WTC11 (cell line): ENCODE results near the gene ASPHD1. TPM values are rescaled to one million over a fixed set of nuclear protein-coding genes. Genes with fewer than 3 reads are reported as not detected.
A peak's percentile ranks its signal among the peaks of the same experiment; 100 is the strongest.

ENCODE experiments used
- ATAC-seq: fragments of 200-7000 bp; cut with Tn5 transposase; 2 replicates; pipeline ENCODE4 v1.10.0; 2021; ENCODE audit warnings: mild to moderate bottlenecking, moderate library complexity
- CTCF ChIA-PET: fragments of 300-600 bp; sonication (Branson Sonifier 250); formaldehyde crosslinking; loops from one replicate; lab custom pipeline; 2021; ENCODE audit warnings: antibody characterized with exemption; lab: Charles Lee
- POLR2A ChIA-PET: fragments of 350-600 bp; sonication (Branson Sonifier 250); formaldehyde crosslinking; loops from one replicate; lab custom pipeline; 2021; ENCODE audit warnings: antibody characterized with exemption; lab: Charles Lee
- DNase-seq: peaks from one replicate; pipeline ENCODE4 v3.0.0; 2021; ENCODE audit warnings: low spot score
- H3K27ac Mint-ChIP-seq: 2 replicates; pipeline ENCODE4 v1.8.0; 2021; ENCODE audit warnings: mixed read lengths
- H3K27me3 Mint-ChIP-seq: 2 replicates; pipeline ENCODE4 v1.8.0; 2021; ENCODE audit warnings: low read depth, mild to moderate bottlenecking, moderate library complexity, mixed read lengths
- H3K36me3 Mint-ChIP-seq: 2 replicates; pipeline ENCODE4 v1.8.0; 2021; ENCODE audit warnings: mixed read lengths
- H3K4me1 Mint-ChIP-seq: 2 replicates; pipeline ENCODE4 v1.8.0; 2022; ENCODE audit warnings: mixed read lengths
- H3K4me3 Mint-ChIP-seq: 2 replicates; pipeline ENCODE4 v1.8.0; 2021; ENCODE audit warnings: mild to moderate bottlenecking, moderate library complexity, mixed read lengths
- H3K9me3 Mint-ChIP-seq: 2 replicates; pipeline ENCODE4 v1.8.0; 2021; ENCODE audit warnings: mixed read lengths
- ARID4B ChIP-seq: sonication (generic); formaldehyde crosslinking; IDR thresholded peaks from 2 replicates; pipeline ENCODE4 v1.8.0; 2023; ENCODE audit warnings: missing genetic modification reagents, mild to moderate bottlenecking, borderline replicate concordance
- ATF2 ChIP-seq: sonication (generic); formaldehyde crosslinking; IDR thresholded peaks from 2 replicates; pipeline ENCODE4 v1.8.1; 2022; ENCODE audit warnings: low read depth, missing genetic modification reagents, borderline replicate concordance
- ATF6 ChIP-seq: sonication (generic); formaldehyde crosslinking; IDR thresholded peaks from 2 replicates; pipeline ENCODE4 v1.8.1; 2023; ENCODE audit warnings: mild to moderate bottlenecking, missing genetic modification reagents
- FOXJ3 ChIP-seq: sonication (generic); formaldehyde crosslinking; IDR thresholded peaks from 2 replicates; pipeline ENCODE4 v1.9.0; 2021; ENCODE audit warnings: missing genetic modification reagents, mild to moderate bottlenecking, borderline replicate concordance
- FOXK1 ChIP-seq: sonication (generic); formaldehyde crosslinking; IDR thresholded peaks from 2 replicates; pipeline ENCODE4 v1.8.0; 2022; ENCODE audit warnings: mild to moderate bottlenecking, moderate library complexity, missing genetic modification reagents
- GABPB1 ChIP-seq: sonication (generic); formaldehyde crosslinking; IDR thresholded peaks from 2 replicates; pipeline ENCODE4 v1.8.1; 2023; ENCODE audit warnings: mild to moderate bottlenecking, missing genetic modification reagents
- JAZF1 ChIP-seq: fragments of 250-450 bp; sonication (Bioruptor Pico); IDR thresholded peaks from 2 replicates; pipeline ENCODE4 v1.9.0; 2021; ENCODE audit warnings: moderate library complexity, mild to moderate bottlenecking, inconsistent platforms
- JUN ChIP-seq: sonication (generic); formaldehyde crosslinking; IDR thresholded peaks from 2 replicates; pipeline ENCODE4 v1.8.0; 2023; ENCODE audit warnings: mild to moderate bottlenecking, missing genetic modification reagents
- NFE2L1 ChIP-seq: sonication (generic); formaldehyde crosslinking; IDR thresholded peaks from 2 replicates; pipeline ENCODE4 v1.8.1; 2023; ENCODE audit warnings: missing genetic modification reagents
- SP1 ChIP-seq: sonication (generic); formaldehyde crosslinking; conservative IDR thresholded peaks from 2 replicates; pipeline ENCODE4 v1.8.1; 2022; ENCODE audit warnings: missing genetic modification reagents
- TEAD4 ChIP-seq: sonication (generic); formaldehyde crosslinking; IDR thresholded peaks from 2 replicates; pipeline ENCODE4 v1.8.0; 2022; ENCODE audit warnings: mild to moderate bottlenecking, missing genetic modification reagents
- ZNF512 ChIP-seq: sonication (generic); formaldehyde crosslinking; IDR thresholded peaks from 2 replicates; pipeline ENCODE4 v1.8.1; 2022; ENCODE audit warnings: missing genetic modification reagents, borderline replicate concordance
- ZNF532 ChIP-seq: fragments of 250-450 bp; sonication (Bioruptor Pico); IDR thresholded peaks from 2 replicates; pipeline ENCODE4 v1.9.0; 2021; ENCODE audit warnings: mild to moderate bottlenecking, borderline replicate concordance
- ZNF671 ChIP-seq: fragments of 250-450 bp; sonication (Bioruptor Pico); IDR thresholded peaks from 2 replicates; pipeline ENCODE4 v1.8.0; 2021; ENCODE audit warnings: mild to moderate bottlenecking
- total RNA-seq: library from RNA; stranded (reverse); gene quantifications from 3 replicates; pipeline ENCODE4 v1.2.3, GENCODE V29; 2021

Gene ASPHD1
- total RNA-seq, 1 experiment from 2014 or later, result 26.9 TPM

GRCh38 chr16:29897333-29897732 is 3.0 kb upstream of the ASPHD1 start:
- peaks cover 33% of the 10 kb centered on the region for H3K4me1 Mint-ChIP-seq
- H3K27ac Mint-ChIP-seq, result no peak overlapping the region; the same call in 1 of the 2 replicates
- H3K9me3 Mint-ChIP-seq, result no peaks in the 10 kb centered on the region
- ChIA-PET POLR2A (no interaction called here), CTCF (no interaction called here)
- H3K27me3 Mint-ChIP-seq, result no peaks in the 10 kb centered on the region
- no peak for TF ChIP-seq TEAD4
- TF ChIP-seq FOXJ3 (CRISPR knock-in tag), result no peak
- TF ChIP-seq GABPB1 (CRISPR knock-in tag), result no peak
- TF ChIP-seq ZNF512 (CRISPR knock-in tag), result no peak
- no peak overlapping the region for H3K4me3 Mint-ChIP-seq
- DNase-seq (no peak), ATAC-seq (no peak)
- H3K36me3 Mint-ChIP-seq, result peaks cover 11% of the 10 kb centered on the region; the same call in 1 of the 2 replicates

- Mint-ChIP-seq H3K4me1 (peaks cover 29% of the 10 kb centered on the region), H3K36me3 (peaks cover 11% of the 10 kb centered on the region; the same call in 1 of the 2 replicates), H3K4me3 (peak overlapping the region; percentile 98), H3K27me3 (no peaks in the 10 kb centered on the region), H3K27ac (0 out of 2 replicates have a peak overlapping the region, but pooled peaks have one; percentile 69), H3K9me3 (no peaks in the 10 kb centered on the region)
- peak; percentile 3 for ATAC-seq
- CTCF ChIA-PET, result interaction anchor here (0.7 to 4.8 kb wide), 5 partner anchors 16 to 214 kb away, joined by 3 to 42 read pairs (median 5); partner anchors contain the start of genes CDIPT and TLCD3B
- TF ChIP-seq NFE2L1 (CRISPR knock-in tag), result 0 out of 2 replicates have a peak, but pooled peaks have one; percentile 3
- TF ChIP-seq ATF2 (CRISPR knock-in tag), result no peak
- DNase-seq, result peak; percentile 47
- POLR2A ChIA-PET, result interaction anchor here (0.6 to 3.6 kb wide), 2 partner anchors 28 to 442 kb away, joined by 10 to 13 read pairs; partner anchors contain the start of gene KCTD13
These were observed 2.0 kb upstream of the ASPHD1 start for GRCh38 chr16:29898135-29898803.

- H3K4me3 Mint-ChIP-seq, result peak overlapping the region; percentile 98
- DNase-seq (peak; percentile 83), ATAC-seq (peak; percentile 69)
- H3K27ac Mint-ChIP-seq, result peak overlapping the region; percentile 91; the same call in 1 of the 2 replicates
- POLR2A ChIA-PET, result interaction anchor here (0.5 to 3.6 kb wide), 9 partner anchors 21 to 441 kb away, joined by 3 to 14 read pairs (median 4); partner anchors contain the start of genes CDIPT, HIRIP3, KCTD13 and TAOK2
- H3K27me3 Mint-ChIP-seq, result no peaks in the 10 kb centered on the region
- H3K9me3 Mint-ChIP-seq, result no peaks in the 10 kb centered on the region
- H3K4me1 Mint-ChIP-seq, result peaks cover 33% of the 10 kb centered on the region
- H3K36me3 Mint-ChIP-seq, result peaks cover 11% of the 10 kb centered on the region; the same call in 1 of the 2 replicates
- CTCF ChIA-PET, result interaction anchor here (0.5 to 4.8 kb wide), 37 partner anchors 10 to 925 kb away, joined by 3 to 42 read pairs (median 5); partner anchors contain the start of genes ALDOA, CDIPT, KCTD13 and KIF22
- TF ChIP-seq SP1 (CRISPR knock-in tag) (peak; percentile 6; the same call in 1 of the 2 replicates), ZNF671 (CRISPR knock-in tag) (no peak), ARID4B (peak; percentile 39; the same call in 1 of the 2 replicates), NFE2L1 (CRISPR knock-in tag) (no peak), ATF6 (CRISPR knock-in tag) (no peak), FOXK1 (CRISPR knock-in tag) (no peak), ZNF532 (CRISPR knock-in tag) (no peak), JUN (CRISPR knock-in tag) (no peak), FOXJ3 (CRISPR knock-in tag) (no peak), JAZF1 (no peak)
These were observed 1.3 kb upstream of the ASPHD1 start for GRCh38 chr16:29898804-29899515.
